Epithelial cell of esophagus (primary cell): Measurements from ENCODE around the gene ABRACL.
"Not testable (repeated sequence)": the region's sequence is repeated elsewhere in the genome, so short reads cannot be mapped to it uniquely, and the experiment has no call there.

Experiments used
- DNase-seq: peaks from one replicate; pipeline ENCODE4 v3.0.0; 2010; ENCODE audit warnings: low read depth
- H3K4me3 ChIP-seq: 2 replicates; pipeline ENCODE4 v1.5.1; 2011; ENCODE audit warnings: mild to moderate bottlenecking, low read length, control low read depth
- TF ChIP-seq, protein P1 (sequence below): IDR thresholded peaks from 2 replicates; pipeline ENCODE4 v1.5.1; 2011; ENCODE audit warnings: low read depth, mild to moderate bottlenecking, low read length, control low read depth, inconsistent platforms; ENCODE audit not compliant: insufficient read depth; ENCODE audit errors: missing control alignments

The ABRACL gene

DNA sequence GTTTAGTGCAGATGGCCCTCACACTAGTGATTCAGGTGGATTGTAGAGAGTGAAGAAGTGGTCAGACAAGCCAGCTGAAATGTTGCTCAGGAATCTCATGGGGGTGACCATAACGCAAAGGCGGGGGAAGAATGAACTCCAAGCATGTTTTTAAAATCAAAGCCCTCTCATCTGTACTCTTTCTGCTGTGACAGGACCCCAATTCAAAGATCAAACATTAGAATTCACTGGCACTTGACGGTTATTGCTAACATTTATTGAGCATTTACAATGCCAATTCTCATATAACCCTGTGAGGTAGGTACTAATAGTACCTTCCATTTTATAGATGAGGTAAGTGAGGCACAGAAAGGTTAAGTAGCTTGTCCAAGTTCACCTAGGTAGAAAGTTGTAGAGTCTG, 15.7 kb downstream of the ABRACL start:
- DNase-seq: no peak
- TF ChIP-seq, protein P1, sequence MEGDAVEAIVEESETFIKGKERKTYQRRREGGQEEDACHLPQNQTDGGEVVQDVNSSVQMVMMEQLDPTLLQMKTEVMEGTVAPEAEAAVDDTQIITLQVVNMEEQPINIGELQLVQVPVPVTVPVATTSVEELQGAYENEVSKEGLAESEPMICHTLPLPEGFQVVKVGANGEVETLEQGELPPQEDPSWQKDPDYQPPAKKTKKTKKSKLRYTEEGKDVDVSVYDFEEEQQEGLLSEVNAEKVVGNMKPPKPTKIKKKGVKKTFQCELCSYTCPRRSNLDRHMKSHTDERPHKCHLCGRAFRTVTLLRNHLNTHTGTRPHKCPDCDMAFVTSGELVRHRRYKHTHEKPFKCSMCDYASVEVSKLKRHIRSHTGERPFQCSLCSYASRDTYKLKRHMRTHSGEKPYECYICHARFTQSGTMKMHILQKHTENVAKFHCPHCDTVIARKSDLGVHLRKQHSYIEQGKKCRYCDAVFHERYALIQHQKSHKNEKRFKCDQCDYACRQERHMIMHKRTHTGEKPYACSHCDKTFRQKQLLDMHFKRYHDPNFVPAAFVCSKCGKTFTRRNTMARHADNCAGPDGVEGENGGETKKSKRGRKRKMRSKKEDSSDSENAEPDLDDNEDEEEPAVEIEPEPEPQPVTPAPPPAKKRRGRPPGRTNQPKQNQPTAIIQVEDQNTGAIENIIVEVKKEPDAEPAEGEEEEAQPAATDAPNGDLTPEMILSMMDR: no peak
- no peak overlapping the region for H3K4me3 ChIP-seq

DNA sequence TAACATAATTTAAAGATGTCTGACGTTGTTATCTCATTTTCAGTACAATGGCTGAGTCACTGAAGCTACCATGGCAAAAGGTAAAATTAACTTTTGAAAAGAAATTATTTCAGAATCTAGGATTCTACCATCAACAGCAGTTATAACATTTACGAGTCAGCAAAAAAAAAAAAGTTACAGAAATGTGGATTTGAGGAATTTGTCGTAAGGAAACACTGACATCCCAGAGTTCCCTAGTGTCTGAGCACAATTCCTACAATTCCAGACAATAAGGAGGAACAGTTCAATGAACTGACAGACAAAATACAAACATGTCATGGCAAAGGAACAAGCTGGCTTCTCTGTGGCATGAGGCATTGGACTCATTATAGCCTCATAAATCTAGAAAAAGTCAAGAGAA, 19.1 kb downstream of the ABRACL start:
- no peak overlapping the region for H3K4me3 ChIP-seq
- no peak for DNase-seq
- TF ChIP-seq, protein P1: no peak

GRCh38 chr6:139048912-139049311, 20.4 kb downstream of the ABRACL start:
- not testable (repeated sequence) for H3K4me3 ChIP-seq, DNase-seq

GRCh38 chr6:139050131-139050769, 21.7 kb downstream of the ABRACL start:
- H3K4me3 ChIP-seq: not testable (repeated sequence)
- peak; percentile 15 for DNase-seq

GRCh38 chr6:139050770-139051313, 22.3 kb downstream of the ABRACL start:
- no peak overlapping the region for H3K4me3 ChIP-seq
- no peak for DNase-seq
- TF ChIP-seq, protein P1: no peak

GRCh38 chr6:139051396-139052060, 23.0 kb downstream of the ABRACL start:
- DNase-seq: no peak
- H3K4me3 ChIP-seq: no peak overlapping the region
- TF ChIP-seq, protein P1: no peak

DNA sequence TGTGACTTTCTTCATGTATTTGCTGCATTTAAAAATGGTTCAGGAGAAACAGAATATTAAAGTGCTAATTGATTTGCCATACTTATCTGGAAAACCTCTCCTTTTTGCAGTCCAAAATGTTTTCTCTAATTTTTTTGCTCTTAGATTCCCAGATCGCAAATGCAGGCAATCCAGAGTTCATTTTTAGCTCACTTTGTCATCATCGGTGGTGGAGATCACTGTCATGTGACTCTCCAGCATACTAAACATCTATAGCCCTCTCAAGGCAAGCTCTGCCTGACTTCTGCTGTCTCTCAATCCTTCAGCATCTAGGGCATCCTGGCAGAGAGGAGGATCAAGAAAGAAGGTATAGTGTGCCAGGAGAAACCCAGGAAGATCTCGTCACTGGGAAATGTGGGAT, 24.8 kb downstream of the ABRACL start:
- DNase-seq: no peak
- no peak overlapping the region for H3K4me3 ChIP-seq
- TF ChIP-seq, protein P1: no peak

GRCh38 chr6:139054001-139054400, 25.5 kb downstream of the ABRACL start:
- H3K4me3 ChIP-seq: no peak overlapping the region
- DNase-seq: no peak
- TF ChIP-seq, protein P1: no peak
